ENCODE data around the gene DEFB129.

Gene DEFB129

DNA sequence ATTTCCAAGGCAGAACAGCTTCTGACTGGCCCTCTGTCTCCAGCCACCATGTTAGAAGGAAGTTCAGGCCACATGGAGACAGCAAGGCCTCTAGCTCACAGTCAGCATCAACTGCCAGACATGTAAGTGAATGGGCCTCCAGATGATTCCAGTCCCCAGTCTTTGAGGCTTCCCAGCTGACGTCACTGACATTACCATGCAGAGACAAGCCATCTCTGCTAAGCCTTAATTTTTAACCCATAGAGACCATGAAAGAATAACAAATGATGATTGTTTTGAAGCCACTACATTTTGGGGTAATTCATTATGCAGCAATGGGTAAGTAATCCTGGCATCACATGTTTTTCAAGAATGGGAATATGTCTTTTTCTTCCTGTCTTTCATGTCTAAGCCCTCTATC, 11.3 kb upstream of the DEFB129 start:
- no peaks in the 10 kb centered on the region for H3K9me2 ChIP-seq (replicated peaks; ENCODE audit: insufficient read depth, low read length)
- no peaks in the 10 kb centered on the region for H3F3A ChIP-seq (ENCODE audit: insufficient read depth)
- H2AFZ ChIP-seq (ENCODE audit: low read depth, low read length, severe bottlenecking), result no peak overlapping the region
- no peaks in the 10 kb centered on the region for H3K36me3 ChIP-seq (ENCODE audit: low read length)
- no peak overlapping the region for H3K9ac ChIP-seq (ENCODE audit: low read length)
- H3K4me2 ChIP-seq (ENCODE audit: low read depth, low read length, poor library complexity, severe bottlenecking), result no peak overlapping the region
- no peaks in the 10 kb centered on the region for H3K27me3 ChIP-seq (ENCODE audit: low read length)
- no peak overlapping the region for H3K27ac ChIP-seq (ENCODE audit: low read depth, low read length)
- no peak overlapping the region for H3K4me3 ChIP-seq (ENCODE audit: insufficient read depth, low read length, poor library complexity, severe bottlenecking)
- no peaks in the 10 kb centered on the region for H4K20me1 ChIP-seq (ENCODE audit: low read depth, low read length)
- H3K79me2 ChIP-seq (ENCODE audit: insufficient read depth, low read length), result no peaks in the 10 kb centered on the region
- no peaks in the 10 kb centered on the region for H3K9me3 ChIP-seq (ENCODE audit: insufficient read depth, low read length)
- TF ChIP-seq CTCF (IDR thresholded peaks at IDR 0.05; ENCODE audit: insufficient read depth, low read length, poor library complexity, severe bottlenecking) (no peak), EZH2phosphoT487 (conservative IDR thresholded peaks at IDR 0.05; ENCODE audit: low read length) (no peak)

DNA sequence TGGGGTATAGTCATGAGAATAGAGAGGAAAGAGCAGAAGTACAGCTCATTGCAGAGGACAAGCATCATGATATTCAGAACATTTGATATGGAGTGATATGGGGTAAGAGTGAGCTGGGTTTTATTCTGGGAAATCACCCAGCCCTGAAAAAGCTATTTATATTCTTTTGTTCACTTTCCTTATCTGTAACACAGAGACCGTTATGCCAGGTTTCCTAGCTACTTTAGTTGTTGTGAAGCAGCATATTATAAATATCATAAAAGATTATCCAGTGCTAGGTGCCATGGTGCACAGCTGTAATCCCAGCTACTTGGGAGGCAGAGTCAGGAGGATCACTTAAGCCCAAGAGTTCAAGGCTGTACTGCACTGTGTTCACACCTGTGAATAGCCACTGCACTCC, 9.8 kb upstream of the DEFB129 start:
- Histone ChIP-seq H3K9me2 (replicated peaks; ENCODE audit: insufficient read depth, low read length) (no peaks in the 10 kb centered on the region), H3K9me3 (ENCODE audit: insufficient read depth, low read length) (no peaks in the 10 kb centered on the region), H3K9ac (ENCODE audit: low read length) (no peak overlapping the region), H3F3A (ENCODE audit: insufficient read depth) (no peaks in the 10 kb centered on the region), H3K27me3 (ENCODE audit: low read length) (no peaks in the 10 kb centered on the region), H3K27ac (ENCODE audit: low read depth, low read length) (no peak overlapping the region), H3K4me3 (ENCODE audit: insufficient read depth, low read length, poor library complexity, severe bottlenecking) (no peak overlapping the region), H4K20me1 (ENCODE audit: low read depth, low read length) (no peaks in the 10 kb centered on the region), H3K4me2 (ENCODE audit: low read depth, low read length, poor library complexity, severe bottlenecking) (no peak overlapping the region), H2AFZ (ENCODE audit: low read depth, low read length, severe bottlenecking) (no peak overlapping the region), H3K36me3 (ENCODE audit: low read length) (no peaks in the 10 kb centered on the region), H3K79me2 (ENCODE audit: insufficient read depth, low read length) (no peaks in the 10 kb centered on the region)
- TF ChIP-seq EZH2phosphoT487 (conservative IDR thresholded peaks at IDR 0.05; ENCODE audit: low read length) (no peak), CTCF (IDR thresholded peaks at IDR 0.05; ENCODE audit: insufficient read depth, low read length, poor library complexity, severe bottlenecking) (no peak)

GRCh38 chr20:219290-220115, 7.6 kb upstream of the DEFB129 start:
- Histone ChIP-seq H3K4me3 (ENCODE audit: insufficient read depth, low read length, poor library complexity, severe bottlenecking) (no peak overlapping the region), H3K4me2 (ENCODE audit: low read depth, low read length, poor library complexity, severe bottlenecking) (no peak overlapping the region), H3F3A (ENCODE audit: insufficient read depth) (no peaks in the 10 kb centered on the region), H4K20me1 (ENCODE audit: low read depth, low read length) (0 out of 2 replicates have a peak, but pooled peaks cover under 1% of the 10 kb centered on the region), H3K27ac (ENCODE audit: low read depth, low read length) (no peak overlapping the region), H3K9me2 (replicated peaks; ENCODE audit: insufficient read depth, low read length) (no peaks in the 10 kb centered on the region), H2AFZ (ENCODE audit: low read depth, low read length, severe bottlenecking) (no peak overlapping the region), H3K36me3 (ENCODE audit: low read length) (no peaks in the 10 kb centered on the region), H3K9ac (ENCODE audit: low read length) (no peak overlapping the region), H3K9me3 (ENCODE audit: insufficient read depth, low read length) (no peaks in the 10 kb centered on the region), H3K79me2 (ENCODE audit: insufficient read depth, low read length) (no peaks in the 10 kb centered on the region), H3K27me3 (ENCODE audit: low read length) (no peaks in the 10 kb centered on the region)
- TF ChIP-seq EZH2phosphoT487 (conservative IDR thresholded peaks at IDR 0.05; ENCODE audit: low read length) (no peak), CTCF (IDR thresholded peaks at IDR 0.05; ENCODE audit: insufficient read depth, low read length, poor library complexity, severe bottlenecking) (no peak)
